ENCODE data around the gene MRPL1.
A peak's percentile ranks its signal among the peaks of the same experiment; 100 is the strongest.
"Not testable (repeated sequence)": the region's sequence is repeated elsewhere in the genome, so short reads cannot be mapped to it uniquely, and the experiment has no call there.

MRPL1 gene

DNA sequence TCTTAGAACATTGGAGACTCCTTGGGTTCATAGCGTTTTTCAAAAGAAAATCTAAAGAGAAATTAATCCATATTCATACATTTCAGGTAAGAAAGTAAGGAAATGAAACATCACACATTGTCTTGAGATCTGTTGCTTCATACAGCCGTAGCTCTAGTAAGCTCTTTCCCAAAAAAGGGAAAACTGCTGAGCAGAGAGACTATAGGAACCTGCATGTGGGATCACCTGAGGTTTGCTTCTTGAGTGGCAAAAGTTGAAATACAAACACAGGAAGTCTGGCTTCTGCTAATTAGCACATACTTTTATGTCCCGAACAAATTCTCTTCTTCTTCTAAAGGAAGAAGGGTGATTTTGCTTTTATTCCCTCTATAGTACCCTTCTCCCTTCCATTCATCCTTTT is 57.7 kb downstream of the MRPL1 start:
- FAIRE-seq = no peak

DNA sequence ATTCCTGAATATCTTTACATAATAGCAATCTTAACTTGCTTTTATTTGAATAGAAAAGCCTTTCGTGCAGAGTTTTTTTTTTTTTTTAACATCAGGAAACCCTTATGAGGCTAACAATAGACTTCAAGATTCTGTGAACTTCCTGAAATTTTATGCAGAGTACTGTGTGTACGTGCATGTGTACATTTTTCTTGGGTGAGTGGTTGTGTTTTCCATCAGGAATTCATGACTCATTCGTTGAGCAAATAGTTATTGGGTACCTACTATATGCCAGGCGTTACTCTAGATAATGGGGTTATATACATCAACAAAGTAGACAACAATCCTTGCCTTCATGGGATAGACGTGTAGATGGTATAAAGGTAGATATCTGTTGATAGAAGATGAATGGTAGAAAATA is 59.1 kb downstream of the MRPL1 start:
- FAIRE-seq = no peak

DNA sequence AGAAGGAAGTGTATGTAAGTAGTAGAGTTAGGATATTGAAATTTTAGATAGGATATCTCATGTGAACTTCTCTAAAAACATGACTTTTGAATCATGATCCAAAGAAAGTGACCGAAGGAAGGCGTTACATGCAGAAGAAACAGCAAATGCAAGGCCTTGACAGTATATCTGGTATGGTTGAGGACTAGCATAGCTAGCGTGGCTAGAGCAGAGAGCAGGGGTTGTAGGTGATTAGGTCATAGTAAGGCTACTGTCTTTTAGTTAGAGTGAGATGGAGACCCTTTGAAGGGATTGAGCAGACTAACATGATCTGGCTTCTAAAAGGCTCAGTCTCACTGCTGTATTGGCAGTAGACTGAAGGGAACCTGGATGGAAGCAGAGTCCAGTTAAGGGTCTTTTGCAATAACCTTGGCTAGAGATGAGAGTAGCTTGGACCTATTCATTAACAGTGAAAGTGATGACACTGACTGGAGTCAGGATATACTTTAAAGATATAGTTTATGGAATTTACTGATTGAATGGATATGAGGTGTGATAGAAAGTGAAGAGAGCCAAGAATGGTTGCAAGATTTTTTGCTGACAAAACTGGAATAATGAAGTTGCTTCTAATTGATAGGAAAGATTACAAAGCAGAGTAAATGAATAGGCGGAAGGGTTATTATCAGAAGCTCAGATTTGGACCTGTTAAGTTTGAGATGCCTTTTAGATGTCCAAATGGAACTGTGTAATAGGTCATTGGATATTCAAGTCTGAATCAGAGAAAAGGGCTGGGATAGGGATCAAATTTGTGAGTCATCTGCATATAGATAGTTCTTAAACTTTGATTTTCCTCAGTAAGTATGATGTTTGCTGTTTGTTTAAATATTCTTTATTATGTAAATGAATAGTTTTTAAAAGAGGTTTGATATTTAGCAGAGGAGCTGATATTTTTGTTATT is 59.8 kb downstream of the MRPL1 start:
- no peak for FAIRE-seq

DNA sequence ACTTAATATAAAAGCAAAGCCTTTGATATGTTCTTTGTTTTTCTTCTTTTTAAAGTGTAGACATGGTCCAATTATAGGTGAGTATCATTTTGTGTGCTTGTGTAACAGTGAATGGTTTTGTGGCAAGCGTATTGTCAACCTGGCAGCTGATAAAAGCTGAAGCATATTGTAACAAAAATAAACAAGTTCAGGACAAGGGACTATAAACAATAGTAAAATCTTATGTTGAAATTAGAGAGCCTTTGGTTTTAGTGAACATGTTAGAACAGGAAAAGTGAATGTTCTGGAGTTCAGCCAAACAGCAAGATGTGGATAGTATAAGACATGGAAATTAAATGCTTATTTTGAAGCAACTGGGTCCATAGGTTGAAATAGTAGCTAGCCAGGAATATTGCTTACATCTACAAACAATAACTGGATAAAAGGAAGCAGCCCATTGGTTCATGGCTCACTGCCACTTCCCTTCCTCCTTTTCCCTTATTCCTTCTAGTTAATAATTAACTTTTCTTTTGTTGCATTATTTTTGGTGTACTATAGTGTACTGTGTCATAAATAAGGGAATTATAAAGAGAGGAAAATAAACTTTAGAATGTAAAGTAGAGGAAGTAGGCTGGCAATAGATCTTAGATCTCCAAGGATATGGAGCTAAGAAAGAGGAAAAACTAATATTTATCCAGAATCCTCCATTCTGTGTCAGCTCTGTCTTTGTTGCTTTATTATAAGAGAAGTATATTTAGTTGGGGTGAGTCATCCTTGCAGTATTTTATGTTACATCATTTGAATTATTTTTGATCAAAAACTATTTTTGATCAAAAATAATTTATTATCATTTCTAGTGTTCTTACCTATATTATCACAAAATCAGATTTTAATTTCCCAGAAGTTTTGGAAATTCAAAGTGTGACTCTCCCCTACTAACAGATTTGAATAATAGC is 65.6 kb downstream of the MRPL1 start:
- FAIRE-seq = no peak

DNA sequence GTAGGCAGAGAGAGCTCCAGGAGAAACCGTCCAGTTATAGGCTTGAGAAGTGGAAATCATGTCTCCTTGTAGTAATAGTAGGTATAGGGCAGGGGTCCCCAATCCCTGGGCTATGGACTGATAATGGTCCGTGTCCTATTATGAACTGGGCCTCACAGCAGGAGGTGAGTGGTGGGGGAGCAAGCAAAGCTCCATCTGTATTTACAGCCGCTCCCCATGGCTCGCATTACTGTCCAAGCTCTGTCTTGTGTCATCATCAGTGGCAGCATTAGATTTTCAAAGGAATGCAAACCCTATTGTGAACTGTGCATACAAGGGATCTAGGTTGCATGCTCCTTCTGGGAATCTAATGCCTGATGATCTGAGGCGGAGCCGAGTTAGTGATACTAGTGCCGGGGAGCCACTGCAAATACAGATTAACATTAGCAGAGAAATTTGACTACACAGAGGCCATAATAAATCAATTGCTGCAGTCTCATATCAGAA is 67.6 kb downstream of the MRPL1 start:
- FAIRE-seq = no peak

DNA sequence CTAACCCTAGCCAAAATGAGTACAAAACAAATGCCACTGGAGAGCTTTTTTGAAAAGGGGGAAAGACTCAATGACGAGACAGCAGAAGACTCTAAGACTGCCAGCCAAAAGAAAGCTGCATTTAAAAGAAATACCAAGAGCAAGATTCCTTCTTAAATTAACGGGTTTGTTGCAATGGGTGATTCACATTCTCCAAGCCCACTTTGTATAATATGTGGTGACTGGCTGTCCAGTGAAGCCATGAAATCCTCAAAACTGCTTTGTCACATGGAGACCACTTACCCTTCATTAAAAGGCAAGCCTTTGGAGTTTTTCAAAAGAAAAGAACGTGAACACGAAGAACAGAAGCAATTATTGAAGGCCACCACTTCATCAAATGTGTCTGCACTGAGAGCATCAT is 68.2 kb downstream of the MRPL1 start:
- no peak for FAIRE-seq

DNA sequence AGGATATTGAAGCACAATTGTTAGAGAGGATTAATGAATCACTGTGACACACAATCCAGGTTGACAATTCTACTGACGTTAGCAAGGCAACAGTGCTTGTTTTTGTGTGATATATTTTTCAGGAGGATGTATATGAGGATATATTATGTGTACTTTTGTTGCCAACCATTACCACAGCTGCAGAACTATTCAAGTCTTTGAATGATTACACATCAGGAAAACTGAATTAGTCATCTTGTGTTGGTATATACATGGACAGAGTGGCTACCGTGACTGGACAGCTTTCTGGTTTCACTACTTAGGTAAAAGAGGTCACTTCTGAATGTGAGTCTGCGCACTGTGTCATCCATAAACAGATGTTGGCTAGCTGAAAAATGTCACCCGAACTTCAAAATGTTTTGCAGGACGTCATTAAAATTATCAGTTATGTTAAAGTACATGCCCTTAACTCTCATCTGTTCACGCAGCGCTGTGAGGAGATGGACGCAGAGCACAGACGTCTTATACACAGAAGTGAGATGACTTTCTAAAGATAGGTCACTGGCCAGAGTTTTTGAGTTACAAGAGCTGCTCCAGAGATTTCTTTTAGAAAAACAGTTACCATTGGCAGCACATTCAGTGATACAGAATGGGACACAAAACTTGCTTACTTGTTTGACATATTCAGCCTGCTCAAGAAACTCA is 69.0 kb downstream of the MRPL1 start:
- FAIRE-seq = no peak

DNA sequence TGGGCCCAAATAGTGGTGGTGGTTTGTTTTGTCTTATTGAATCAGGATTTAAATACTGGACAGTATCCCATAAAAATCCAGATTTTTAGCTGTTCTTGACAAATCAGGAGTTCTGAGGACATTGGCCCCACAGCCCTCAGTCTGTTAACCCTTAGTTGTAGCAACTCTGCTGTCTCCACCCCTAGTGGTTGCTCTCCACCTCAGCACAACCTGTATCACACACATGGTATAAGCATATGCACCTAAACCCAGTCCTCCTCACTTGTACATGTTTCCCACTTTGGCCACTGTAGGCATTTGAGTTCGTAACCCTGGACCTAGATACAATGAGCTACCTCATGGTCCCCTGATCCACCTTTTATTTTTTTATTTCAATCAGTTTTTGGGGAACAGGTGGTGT is 75.9 kb downstream of the MRPL1 start:
- no peak for FAIRE-seq

DNA sequence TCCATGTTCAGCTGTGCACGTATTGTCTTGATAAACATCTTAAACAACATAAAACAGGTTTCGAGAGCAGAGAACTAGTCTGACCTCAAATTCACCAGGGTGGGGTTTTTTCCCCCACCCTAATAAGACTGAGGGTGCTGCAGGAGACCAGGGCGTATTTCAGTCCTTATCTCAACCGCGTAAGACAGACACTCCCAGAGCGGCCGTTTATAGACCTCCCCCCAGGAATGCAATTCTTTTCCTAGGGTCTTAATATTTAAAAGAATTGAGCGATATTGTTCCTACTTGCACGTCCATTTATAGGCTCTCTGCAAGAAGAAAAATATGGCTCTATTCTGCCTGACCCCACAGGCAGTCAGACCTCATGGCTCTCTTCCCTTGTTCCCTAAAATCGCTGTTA is 83.3 kb downstream of the MRPL1 start:
- FAIRE-seq = not testable (repeated sequence)

DNA sequence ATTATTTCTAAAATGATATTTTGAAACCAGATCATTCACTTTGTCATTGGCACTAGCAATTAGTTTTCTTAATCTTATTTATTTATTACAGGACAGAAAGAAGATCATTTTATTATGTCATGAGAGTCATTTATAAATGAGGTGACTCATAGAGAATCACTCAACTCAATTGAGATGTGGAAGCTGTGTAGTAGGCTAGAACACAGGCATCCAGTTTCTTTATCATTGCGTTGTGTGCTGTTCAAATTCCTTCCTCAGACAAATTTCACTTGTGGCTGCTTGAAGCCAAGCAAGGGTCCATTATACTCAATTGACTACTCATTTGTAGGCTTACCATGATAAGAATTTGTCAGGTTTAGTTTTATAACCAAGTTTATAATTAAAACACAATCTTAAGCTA is 87.6 kb downstream of the MRPL1 start:
- FAIRE-seq = no peak

DNA sequence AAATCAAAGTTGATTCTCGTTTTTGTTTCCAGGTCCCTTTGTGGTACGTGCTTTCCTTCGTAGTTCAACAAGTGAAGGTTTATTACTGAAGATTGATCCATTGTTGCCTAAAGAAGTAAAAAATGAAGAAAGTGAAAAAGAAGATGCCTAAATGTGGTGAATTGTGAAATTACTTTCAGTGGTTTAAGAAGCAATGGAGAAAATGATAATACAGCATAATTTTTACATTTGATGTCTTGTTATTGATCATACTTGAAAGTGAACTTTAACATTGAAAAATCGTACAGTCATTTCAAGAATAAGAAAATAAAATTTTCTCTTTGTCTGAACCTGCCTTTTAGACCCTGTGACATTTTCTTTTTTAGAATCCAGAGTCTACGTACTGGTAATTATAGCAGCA is 89.8 kb downstream of the MRPL1 start:
- no peak for FAIRE-seq

DNA sequence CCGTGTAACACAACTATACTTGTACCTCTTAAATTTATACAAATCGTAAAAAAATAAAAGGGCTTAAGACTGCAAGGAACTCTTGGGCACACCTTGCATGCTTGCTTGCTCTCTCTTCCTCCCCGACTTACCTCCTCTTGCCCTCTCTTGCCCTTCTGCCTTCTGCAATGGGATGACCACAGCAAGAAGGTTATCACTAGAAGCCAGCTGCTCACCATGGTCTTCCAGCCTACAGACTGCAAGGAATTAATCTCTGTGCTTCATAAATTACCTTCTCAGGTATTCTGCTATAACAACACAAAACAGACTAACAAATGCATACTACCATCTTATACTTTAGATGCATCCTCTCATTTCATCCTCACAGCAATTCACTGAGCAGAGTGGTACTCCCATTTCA is 92.1 kb downstream of the MRPL1 start:
- no peak for FAIRE-seq

DNA sequence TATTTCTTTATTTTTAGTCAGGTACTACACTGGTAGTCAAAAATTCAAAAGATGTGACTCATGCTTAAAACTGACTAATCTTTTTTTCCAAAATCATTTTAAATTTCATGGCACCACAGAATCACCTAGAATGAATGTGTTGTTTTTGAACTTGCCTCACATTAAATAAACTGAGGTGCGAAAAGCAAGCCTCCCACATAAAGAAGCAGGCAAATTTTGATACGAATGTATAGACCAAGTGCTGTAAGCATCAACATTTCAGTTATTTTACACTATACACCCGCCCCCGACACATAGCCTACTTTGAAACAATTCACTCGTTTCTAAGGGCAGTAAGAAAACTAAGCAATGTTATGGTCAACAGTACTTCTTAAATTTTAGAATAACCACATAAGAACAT is 94.3 kb downstream of the MRPL1 start:
- no peak for FAIRE-seq

DNA sequence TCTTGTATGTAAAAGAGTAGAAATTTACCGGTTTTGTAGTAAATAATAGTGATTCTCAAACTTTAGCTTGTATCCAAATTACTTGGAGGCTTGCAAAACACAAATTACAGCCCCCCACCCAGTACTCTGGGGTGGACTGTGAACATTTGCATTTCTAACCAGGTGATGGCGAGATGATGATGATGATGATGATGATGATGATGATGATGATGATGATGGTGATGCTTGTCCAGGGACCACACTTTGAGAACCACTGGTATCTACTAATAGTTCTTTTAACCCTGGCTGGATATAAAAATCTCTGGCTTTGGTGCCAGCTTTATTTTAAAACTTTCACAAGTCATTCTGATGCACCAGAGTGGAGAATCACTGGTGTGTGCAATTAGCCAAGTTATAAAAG is 96.3 kb downstream of the MRPL1 start:
- FAIRE-seq = no peak

DNA sequence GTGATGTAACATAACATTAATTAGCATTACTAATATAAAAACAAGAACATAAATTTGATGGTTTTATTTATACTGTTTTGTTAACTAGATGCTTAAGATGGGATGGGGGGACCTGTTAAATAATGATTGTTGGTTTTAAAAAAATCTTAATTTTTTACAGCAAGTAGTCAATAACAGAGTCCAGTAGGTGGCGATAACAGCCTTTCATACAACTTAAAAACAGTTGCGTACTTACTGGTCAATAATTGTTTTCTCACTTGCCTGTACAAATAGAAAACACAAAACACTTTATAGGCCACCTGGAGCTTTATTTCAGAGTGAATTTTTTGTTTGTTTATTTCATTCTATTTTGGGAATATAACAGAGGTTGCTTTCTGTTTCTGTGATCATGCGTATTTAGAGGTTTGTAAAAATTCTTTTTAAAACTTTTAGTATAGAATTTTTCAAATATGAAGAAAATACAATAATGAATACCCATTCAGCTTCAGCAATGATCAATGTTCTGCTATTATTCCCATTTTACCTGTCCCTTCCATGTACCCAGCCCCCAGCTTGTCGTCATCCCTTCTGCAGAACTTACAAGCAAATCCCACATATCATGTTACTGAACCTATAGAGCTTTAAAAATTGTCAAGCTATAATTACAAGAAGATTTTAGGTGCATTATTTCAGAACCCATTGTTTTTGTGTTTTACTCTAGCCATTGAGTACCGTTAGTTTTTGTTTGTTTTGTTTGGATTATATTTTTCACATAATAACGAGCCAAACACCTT is 97.1 kb downstream of the MRPL1 start:
- FAIRE-seq = peak; percentile 95

DNA sequence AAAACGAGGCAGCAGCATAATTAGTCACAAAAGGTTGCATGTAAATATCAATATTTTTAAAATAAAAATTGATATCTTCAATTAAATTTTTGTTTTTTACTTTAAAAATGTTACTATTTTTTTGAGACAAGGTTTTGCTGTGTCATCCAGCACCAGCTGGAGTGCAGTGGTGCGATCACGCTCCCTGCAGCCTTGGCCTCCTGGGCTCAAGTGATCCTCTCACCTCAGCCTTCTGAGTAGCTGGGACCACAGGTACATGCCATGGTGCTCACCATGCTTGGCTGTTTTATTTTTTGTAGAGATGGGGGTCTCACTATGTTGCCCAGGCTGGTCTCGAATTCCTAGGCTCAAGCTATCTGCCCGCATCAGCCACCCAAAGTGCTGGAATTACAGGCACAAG is 97.7 kb downstream of the MRPL1 start:
- FAIRE-seq = no peak

DNA sequence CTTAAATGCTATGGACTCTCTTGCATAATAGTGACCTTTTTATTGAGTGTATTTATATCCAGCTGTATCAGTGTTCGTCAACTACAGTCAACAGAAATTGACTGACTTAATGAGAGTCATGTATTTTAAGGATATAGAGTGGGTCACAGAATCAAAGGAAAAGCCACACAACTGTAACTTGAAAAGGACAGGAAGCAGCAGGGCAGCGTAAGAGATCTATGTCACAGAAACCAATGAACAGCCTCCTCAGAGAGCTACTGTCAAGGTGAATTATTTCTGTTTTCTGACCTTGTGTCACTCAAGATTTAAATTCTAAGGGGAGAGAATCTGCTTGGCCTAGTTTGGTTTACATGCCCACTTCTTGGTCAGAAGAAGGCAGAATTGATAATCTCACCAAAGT is 100.4 kb downstream of the MRPL1 start:
- FAIRE-seq = no peak

DNA sequence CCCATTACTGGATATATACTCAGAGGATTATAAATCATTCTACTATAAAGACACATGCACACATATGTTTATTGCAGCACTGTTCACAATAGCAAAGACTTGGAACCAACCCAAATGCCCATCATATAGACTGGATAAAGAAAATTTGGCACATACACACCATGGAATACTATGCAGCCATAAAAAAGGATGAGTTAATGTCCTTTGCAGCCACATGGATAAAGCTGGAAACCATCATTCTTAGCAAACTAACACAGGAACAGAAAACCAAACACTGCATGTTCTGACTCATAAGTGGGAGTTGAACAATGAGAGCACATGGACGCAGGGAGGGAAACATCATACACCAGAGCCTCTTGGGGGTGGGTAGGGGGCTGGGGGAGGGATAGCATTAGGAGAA is 111.0 kb downstream of the MRPL1 start:
- FAIRE-seq = not testable (repeated sequence)

DNA sequence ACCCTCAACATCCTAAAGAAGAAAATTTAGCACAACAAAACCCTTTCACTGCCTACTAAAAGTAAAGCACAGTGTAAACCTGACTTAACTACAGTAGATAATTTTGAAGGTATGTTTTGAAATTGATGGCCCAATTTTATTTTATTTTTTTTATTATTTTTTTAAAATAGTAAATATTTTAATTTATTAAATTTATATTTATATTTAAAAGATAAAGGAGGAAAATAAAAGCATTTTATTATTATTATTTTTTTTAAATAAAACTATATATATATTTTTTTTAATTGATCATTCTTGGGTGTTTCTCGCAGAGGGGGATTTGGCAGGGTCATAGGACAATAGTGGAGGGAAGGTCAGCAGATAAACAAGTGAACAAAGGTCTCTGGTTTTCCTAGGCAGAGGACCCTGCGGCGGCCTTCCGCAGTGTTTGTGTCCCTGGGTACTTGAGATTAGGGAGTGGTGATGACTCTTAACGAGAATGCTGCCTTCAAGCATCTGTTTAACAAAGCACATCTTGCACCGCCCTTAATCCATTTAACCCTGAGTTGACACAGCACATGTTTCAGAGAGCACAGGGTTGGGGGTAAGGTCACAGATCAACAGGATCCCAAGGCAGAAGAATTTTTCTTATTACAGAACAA is 120.4 kb downstream of the MRPL1 start:
- peak; percentile 86 for FAIRE-seq

DNA sequence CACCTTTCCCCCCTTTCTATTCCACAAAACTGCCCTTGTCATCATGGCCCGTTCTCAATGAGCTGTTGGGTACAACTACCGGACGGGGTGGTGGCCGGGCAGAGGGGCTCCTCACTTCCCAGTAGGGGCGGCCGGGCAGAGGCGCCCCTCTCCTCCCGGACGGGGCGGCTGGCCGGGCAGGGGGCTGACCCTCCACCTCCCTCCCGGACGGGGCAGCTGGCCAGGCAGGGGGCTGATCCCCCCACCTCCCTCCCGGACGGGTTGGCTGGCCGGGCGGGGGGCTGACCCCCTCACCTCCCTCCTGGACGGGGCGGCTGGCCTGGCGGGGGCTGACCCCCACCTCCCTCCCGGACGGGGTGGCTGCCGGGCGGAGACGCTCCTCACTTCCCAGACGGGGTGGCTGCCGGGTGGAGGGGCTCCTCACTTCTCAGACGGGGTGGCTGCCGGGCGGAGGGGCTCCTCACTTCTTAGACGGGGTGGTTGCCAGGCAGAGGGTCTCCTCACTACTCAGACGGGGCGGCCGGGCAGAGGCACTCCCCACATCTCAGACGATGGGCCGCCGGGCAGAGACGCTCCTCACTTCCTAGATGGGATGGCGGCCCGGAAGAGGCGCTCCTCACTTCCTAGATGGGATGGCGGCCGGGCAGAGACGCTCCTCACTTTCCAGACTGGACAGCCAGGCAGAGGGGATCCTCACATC is 121.1 kb downstream of the MRPL1 start:
- not testable (repeated sequence) for FAIRE-seq

DNA sequence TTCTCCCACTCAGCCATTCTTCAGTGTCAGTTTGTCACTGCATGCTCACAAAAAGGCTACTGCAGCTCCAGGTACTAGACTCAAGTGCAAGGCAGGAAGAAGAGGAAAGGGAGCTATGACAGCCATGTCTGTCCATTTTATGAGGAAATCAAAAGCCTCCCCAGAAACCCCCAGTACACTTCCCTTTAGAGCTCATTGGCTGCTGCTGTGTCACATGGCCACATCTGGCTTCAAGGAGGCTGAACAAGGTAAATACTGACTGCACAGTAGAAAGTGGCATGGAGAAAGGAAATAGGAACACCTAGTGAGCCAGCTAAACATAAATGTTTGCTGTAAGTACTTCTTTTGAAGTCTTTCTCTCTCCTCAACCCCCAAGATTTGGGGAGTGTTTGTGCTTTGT is 127.3 kb downstream of the MRPL1 start:
- no peak for FAIRE-seq

Data from G401.6 (cell line).